ENCODE data around the gene HOXC6.

GRCh38 chr12:54011665-54012532, 16.3 kb upstream of the HOXC6 start:
- TF ChIP-seq, protein P1, sequence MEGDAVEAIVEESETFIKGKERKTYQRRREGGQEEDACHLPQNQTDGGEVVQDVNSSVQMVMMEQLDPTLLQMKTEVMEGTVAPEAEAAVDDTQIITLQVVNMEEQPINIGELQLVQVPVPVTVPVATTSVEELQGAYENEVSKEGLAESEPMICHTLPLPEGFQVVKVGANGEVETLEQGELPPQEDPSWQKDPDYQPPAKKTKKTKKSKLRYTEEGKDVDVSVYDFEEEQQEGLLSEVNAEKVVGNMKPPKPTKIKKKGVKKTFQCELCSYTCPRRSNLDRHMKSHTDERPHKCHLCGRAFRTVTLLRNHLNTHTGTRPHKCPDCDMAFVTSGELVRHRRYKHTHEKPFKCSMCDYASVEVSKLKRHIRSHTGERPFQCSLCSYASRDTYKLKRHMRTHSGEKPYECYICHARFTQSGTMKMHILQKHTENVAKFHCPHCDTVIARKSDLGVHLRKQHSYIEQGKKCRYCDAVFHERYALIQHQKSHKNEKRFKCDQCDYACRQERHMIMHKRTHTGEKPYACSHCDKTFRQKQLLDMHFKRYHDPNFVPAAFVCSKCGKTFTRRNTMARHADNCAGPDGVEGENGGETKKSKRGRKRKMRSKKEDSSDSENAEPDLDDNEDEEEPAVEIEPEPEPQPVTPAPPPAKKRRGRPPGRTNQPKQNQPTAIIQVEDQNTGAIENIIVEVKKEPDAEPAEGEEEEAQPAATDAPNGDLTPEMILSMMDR (IDR thresholded peaks at IDR 0.05): no peak
- TF ChIP-seq POLR2AphosphoS5 (IDR thresholded peaks at IDR 0.05): no peak
